WTC11 (cell line): ENCODE measurements around the gene CLCNKB. TPM values are rescaled to one million over a fixed set of nuclear protein-coding genes. Genes with fewer than 3 reads are reported as not detected.

Experiments used
- ATAC-seq: fragments of 200-7000 bp; cut with Tn5 transposase; 2 replicates; pipeline ENCODE4 v1.10.0; 2021; ENCODE audit warnings: mild to moderate bottlenecking, moderate library complexity
- CTCF ChIA-PET: fragments of 300-600 bp; sonication (Branson Sonifier 250); formaldehyde crosslinking; loops from one replicate; lab custom pipeline; 2021; ENCODE audit warnings: antibody characterized with exemption; lab: Charles Lee
- POLR2A ChIA-PET: fragments of 350-600 bp; sonication (Branson Sonifier 250); formaldehyde crosslinking; loops from one replicate; lab custom pipeline; 2021; ENCODE audit warnings: antibody characterized with exemption; lab: Charles Lee
- DNase-seq: peaks from one replicate; pipeline ENCODE4 v3.0.0; 2021; ENCODE audit warnings: low spot score
- H3K27ac Mint-ChIP-seq: 2 replicates; pipeline ENCODE4 v1.8.0; 2021; ENCODE audit warnings: mixed read lengths
- H3K27me3 Mint-ChIP-seq: 2 replicates; pipeline ENCODE4 v1.8.0; 2021; ENCODE audit warnings: low read depth, mild to moderate bottlenecking, moderate library complexity, mixed read lengths
- H3K36me3 Mint-ChIP-seq: 2 replicates; pipeline ENCODE4 v1.8.0; 2021; ENCODE audit warnings: mixed read lengths
- H3K4me1 Mint-ChIP-seq: 2 replicates; pipeline ENCODE4 v1.8.0; 2022; ENCODE audit warnings: mixed read lengths
- H3K4me3 Mint-ChIP-seq: 2 replicates; pipeline ENCODE4 v1.8.0; 2021; ENCODE audit warnings: mild to moderate bottlenecking, moderate library complexity, mixed read lengths
- H3K9me3 Mint-ChIP-seq: 2 replicates; pipeline ENCODE4 v1.8.0; 2021; ENCODE audit warnings: mixed read lengths
- ATF1 ChIP-seq: sonication (generic); formaldehyde crosslinking; IDR thresholded peaks from 2 replicates; pipeline ENCODE4 v1.8.1; 2023; ENCODE audit warnings: mild to moderate bottlenecking, moderate library complexity, missing genetic modification reagents
- ATF2 ChIP-seq: sonication (generic); formaldehyde crosslinking; IDR thresholded peaks from 2 replicates; pipeline ENCODE4 v1.8.1; 2022; ENCODE audit warnings: low read depth, missing genetic modification reagents, borderline replicate concordance
- CREM ChIP-seq: sonication (generic); formaldehyde crosslinking; IDR thresholded peaks from 2 replicates; pipeline ENCODE4 v1.8.1; 2022; ENCODE audit warnings: mild to moderate bottlenecking, missing genetic modification reagents, moderate library complexity
- E2F4 ChIP-seq: sonication (generic); formaldehyde crosslinking; IDR thresholded peaks from 2 replicates; pipeline ENCODE4 v1.8.1; 2022; ENCODE audit warnings: low read depth, mild to moderate bottlenecking, moderate library complexity, missing genetic modification reagents, borderline replicate concordance
- ELF4 ChIP-seq: sonication (generic); formaldehyde crosslinking; IDR thresholded peaks from 2 replicates; pipeline ENCODE4 v1.8.1; 2022; ENCODE audit warnings: low read depth, mild to moderate bottlenecking, moderate library complexity, missing genetic modification reagents
- ETV6 ChIP-seq: sonication (generic); formaldehyde crosslinking; IDR thresholded peaks from 2 replicates; pipeline ENCODE4 v1.8.1; 2022; ENCODE audit warnings: mild to moderate bottlenecking, missing genetic modification reagents
- FOXP4 ChIP-seq: sonication (generic); formaldehyde crosslinking; IDR thresholded peaks from 2 replicates; pipeline ENCODE4 v1.8.0; 2022; ENCODE audit warnings: mild to moderate bottlenecking, missing genetic modification reagents
- GABPB1 ChIP-seq: sonication (generic); formaldehyde crosslinking; IDR thresholded peaks from 2 replicates; pipeline ENCODE4 v1.8.1; 2023; ENCODE audit warnings: mild to moderate bottlenecking, missing genetic modification reagents
- HMGXB4 ChIP-seq: sonication (generic); formaldehyde crosslinking; IDR thresholded peaks from 2 replicates; pipeline ENCODE4 v1.8.1; 2023; ENCODE audit warnings: mild to moderate bottlenecking, moderate library complexity, missing genetic modification reagents
- JUN ChIP-seq: sonication (generic); formaldehyde crosslinking; IDR thresholded peaks from 2 replicates; pipeline ENCODE4 v1.8.0; 2023; ENCODE audit warnings: mild to moderate bottlenecking, missing genetic modification reagents
- MAX ChIP-seq: sonication (generic); formaldehyde crosslinking; IDR thresholded peaks from 2 replicates; pipeline ENCODE4 v1.8.0; 2022; ENCODE audit warnings: mild to moderate bottlenecking, missing genetic modification reagents
- MLX ChIP-seq: sonication (generic); formaldehyde crosslinking; IDR thresholded peaks from 2 replicates; pipeline ENCODE4 v1.8.1; 2023; ENCODE audit warnings: mild to moderate bottlenecking, missing genetic modification reagents, moderate library complexity
- MXD4 ChIP-seq: fragments of 250-450 bp; sonication (Bioruptor Pico); IDR thresholded peaks from 2 replicates; pipeline ENCODE4 v1.8.0; 2021; ENCODE audit warnings: mild to moderate bottlenecking, moderate library complexity, borderline replicate concordance
- NFATC4 ChIP-seq: fragments of 250-450 bp; sonication (Bioruptor Pico); IDR thresholded peaks from 2 replicates; pipeline ENCODE4 v1.9.0; 2021; ENCODE audit warnings: mild to moderate bottlenecking
- NFYB ChIP-seq: sonication (generic); formaldehyde crosslinking; conservative IDR thresholded peaks from 2 replicates; pipeline ENCODE4 v1.8.0; 2022; ENCODE audit warnings: low read depth, missing genetic modification reagents
- NR2C2 ChIP-seq: sonication (generic); formaldehyde crosslinking; IDR thresholded peaks from 2 replicates; pipeline ENCODE4 v1.8.0; 2022; ENCODE audit warnings: mild to moderate bottlenecking, missing genetic modification reagents
- SMAD3 ChIP-seq: sonication (generic); formaldehyde crosslinking; IDR thresholded peaks from 2 replicates; pipeline ENCODE4 v1.8.0; 2022; ENCODE audit warnings: missing genetic modification reagents, mild to moderate bottlenecking, borderline replicate concordance
- USF1 ChIP-seq: sonication (generic); formaldehyde crosslinking; IDR thresholded peaks from 2 replicates; pipeline ENCODE4 v1.8.0; 2022; ENCODE audit warnings: mild to moderate bottlenecking, missing genetic modification reagents
- USF2 ChIP-seq: sonication (generic); formaldehyde crosslinking; IDR thresholded peaks from 2 replicates; pipeline ENCODE4 v1.8.1; 2023; ENCODE audit warnings: mild to moderate bottlenecking, missing genetic modification reagents, moderate library complexity
- ZBTB43 ChIP-seq: sonication (generic); formaldehyde crosslinking; IDR thresholded peaks from 2 replicates; pipeline ENCODE4 v1.8.1; 2023; ENCODE audit warnings: mild to moderate bottlenecking, missing genetic modification reagents
- ZNF317 ChIP-seq: sonication (generic); formaldehyde crosslinking; IDR thresholded peaks from 2 replicates; pipeline ENCODE4 v1.8.1; 2023; ENCODE audit warnings: low read depth, mild to moderate bottlenecking, moderate library complexity, missing genetic modification reagents, borderline replicate concordance
- total RNA-seq: library from RNA; stranded (reverse); gene quantifications from 3 replicates; pipeline ENCODE4 v1.2.3, GENCODE V29; 2021

CLCNKB gene
- total RNA-seq, 1 experiment from 2014 or later: 1.8 TPM

- TF ChIP-seq HMGXB4 (0 out of 2 replicates have a peak, but pooled peaks have one; percentile 20), CREM (CRISPR knock-in tag) (no peak), NFATC4 (CRISPR knock-in tag) (no peak), ATF1 (no peak), MAX (CRISPR knock-in tag) (no peak), USF1 (CRISPR knock-in tag) (no peak), SMAD3 (CRISPR knock-in tag) (no peak)
Measured at GRCh38 chr1:16078925-16079656, 35.5 kb downstream of the CLCNKB start (continued).

- Mint-ChIP-seq H3K27ac (peak overlapping the region; percentile 57; the same call in 1 of the 2 replicates), H3K9me3 (no peaks in the 10 kb centered on the region), H3K4me3 (no peak overlapping the region), H3K27me3 (peaks cover 11% of the 10 kb centered on the region), H3K36me3 (no peaks in the 10 kb centered on the region), H3K4me1 (peaks cover 5% of the 10 kb centered on the region)
- ChIA-PET CTCF (interaction anchor here (1.5 to 7.9 kb wide), 10 partner anchors 8 to 111 kb away, joined by 6 to 204 read pairs (median 46); partner anchors contain the start of genes EPHA2 and FAM131C), POLR2A (no interaction called here)
- no peak for ATAC-seq
- DNase-seq: no peak
- TF ChIP-seq E2F4 (CRISPR knock-in tag) (no peak), NR2C2 (CRISPR knock-in tag) (no peak), USF2 (CRISPR knock-in tag) (no peak), JUN (CRISPR knock-in tag) (no peak), MXD4 (CRISPR knock-in tag) (no peak), FOXP4 (CRISPR knock-in tag) (no peak), MAX (CRISPR knock-in tag) (no peak), ATF2 (no peak), GABPB1 (CRISPR knock-in tag) (no peak), SMAD3 (CRISPR knock-in tag) (no peak), ELF4 (no peak), MLX (CRISPR knock-in tag) (no peak), NFYB (CRISPR knock-in tag) (no peak), ZBTB43 (CRISPR knock-in tag) (no peak), ETV6 (no peak), ZNF317 (CRISPR knock-in tag) (no peak)
Measured at GRCh38 chr1:16080422-16081150, 37.0 kb downstream of the CLCNKB start.
